ENCODE results near the gene FBXL5.

The FBXL5 gene

GRCh38 chr4:15586066-15586465, 69.1 kb downstream of the FBXL5 start:
- Histone ChIP-seq H3K9ac (ENCODE audit: low read depth, low read length) (no peak overlapping the region), H3K4me1 (ENCODE audit: insufficient read depth, low read length) (no peaks in the 10 kb centered on the region), H3K9me3 (ENCODE audit: control insufficient read depth, insufficient read depth, low read length) (peaks cover 2% of the 10 kb centered on the region; the same call in 1 of the 2 replicates), H3K36me3 (ENCODE audit: insufficient read depth, low read length) (no peaks in the 10 kb centered on the region)

GRCh38 chr4:15585331-15585730, 69.8 kb downstream of the FBXL5 start:
- H3K9ac ChIP-seq (ENCODE audit: low read depth, low read length) = no peak overlapping the region
- H3K36me3 ChIP-seq (ENCODE audit: insufficient read depth, low read length) = no peaks in the 10 kb centered on the region
- H3K4me1 ChIP-seq (ENCODE audit: insufficient read depth, low read length) = no peaks in the 10 kb centered on the region
- peaks cover 2% of the 10 kb centered on the region; the same call in 1 of the 2 replicates for H3K9me3 ChIP-seq (ENCODE audit: control insufficient read depth, insufficient read depth, low read length)

- no peaks in the 10 kb centered on the region for H3K4me1 ChIP-seq (ENCODE audit: insufficient read depth, low read length)
- no peak overlapping the region for H3K9ac ChIP-seq (ENCODE audit: low read depth, low read length)
- H3K9me3 ChIP-seq (ENCODE audit: control insufficient read depth, insufficient read depth, low read length) = peaks cover 2% of the 10 kb centered on the region; the same call in 1 of the 2 replicates
- H3K36me3 ChIP-seq (ENCODE audit: insufficient read depth, low read length) = no peaks in the 10 kb centered on the region
These were observed 70.4 kb downstream of the FBXL5 start for GRCh38 chr4:15584785-15585184.

DNA sequence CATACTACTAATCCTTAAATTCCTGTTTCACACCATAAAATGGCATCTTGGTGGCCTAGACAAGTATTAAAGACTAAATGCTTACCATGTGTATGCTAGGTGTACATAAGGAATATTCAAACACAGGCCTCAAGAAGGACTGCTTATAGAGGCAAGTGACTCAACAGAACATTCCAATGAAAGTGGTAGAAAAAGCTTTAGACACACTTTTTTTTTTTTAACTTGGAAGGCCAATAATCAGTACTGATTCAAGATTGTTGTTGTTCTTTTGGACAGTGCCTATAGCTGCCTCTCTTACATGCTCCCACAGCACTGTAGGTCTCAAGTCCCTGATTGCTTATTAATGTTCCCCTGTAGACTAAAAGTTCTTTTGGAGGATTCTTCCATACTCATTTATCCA, 77.6 kb downstream of the FBXL5 start:
- H3K4me1 ChIP-seq (ENCODE audit: insufficient read depth, low read length) = no peaks in the 10 kb centered on the region
- H3K9ac ChIP-seq (ENCODE audit: low read depth, low read length) = no peak overlapping the region
- H3K9me3 ChIP-seq (ENCODE audit: control insufficient read depth, insufficient read depth, low read length) = no peaks in the 10 kb centered on the region
- H3K36me3 ChIP-seq (ENCODE audit: insufficient read depth, low read length) = no peaks in the 10 kb centered on the region

- no peak overlapping the region for H3K9ac ChIP-seq (ENCODE audit: low read depth, low read length)
- H3K4me1 ChIP-seq (ENCODE audit: insufficient read depth, low read length) = no peaks in the 10 kb centered on the region
- no peaks in the 10 kb centered on the region for H3K9me3 ChIP-seq (ENCODE audit: control insufficient read depth, insufficient read depth, low read length)
- no peaks in the 10 kb centered on the region for H3K36me3 ChIP-seq (ENCODE audit: insufficient read depth, low read length)
These were observed 79.2 kb downstream of the FBXL5 start for GRCh38 chr4:15575966-15576365.

DNA sequence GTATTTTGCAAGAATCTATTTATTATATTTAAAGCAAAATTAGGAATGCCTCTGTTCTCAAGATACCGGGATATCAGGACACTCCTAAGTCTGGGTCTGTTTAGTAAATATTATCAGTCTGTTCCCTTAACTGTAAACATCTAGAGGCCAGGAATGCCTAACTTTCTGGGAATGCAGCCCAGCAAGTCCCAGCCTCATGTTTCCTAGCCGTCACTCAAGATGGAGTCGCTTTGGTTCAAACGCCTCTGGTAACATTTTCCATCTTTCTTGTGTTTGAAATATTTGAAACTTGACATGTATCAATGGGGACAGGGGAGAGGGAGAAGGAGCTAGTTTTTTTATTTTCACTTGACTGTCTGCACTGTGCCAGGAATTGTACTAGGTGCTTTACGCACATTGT, 85.4 kb downstream of the FBXL5 start:
- no peak overlapping the region for H3K9ac ChIP-seq (ENCODE audit: low read depth, low read length)
- H3K4me1 ChIP-seq (ENCODE audit: insufficient read depth, low read length) = no peaks in the 10 kb centered on the region

GRCh38 chr4:15568821-15569220, 86.3 kb downstream of the FBXL5 start:
- no peak overlapping the region for H3K9ac ChIP-seq (ENCODE audit: low read depth, low read length)
- no peaks in the 10 kb centered on the region; the same call in 1 of the 2 replicates for H3K36me3 ChIP-seq (ENCODE audit: insufficient read depth, low read length)
- H3K9me3 ChIP-seq (ENCODE audit: control insufficient read depth, insufficient read depth, low read length) = no peaks in the 10 kb centered on the region
- no peaks in the 10 kb centered on the region for H3K4me1 ChIP-seq (ENCODE audit: insufficient read depth, low read length)

More for the DNA sequence above, 85.4 kb downstream of the FBXL5 start:
- no peaks in the 10 kb centered on the region for H3K9me3 ChIP-seq (ENCODE audit: control insufficient read depth, insufficient read depth, low read length)
- no peaks in the 10 kb centered on the region; the same call in 1 of the 2 replicates for H3K36me3 ChIP-seq (ENCODE audit: insufficient read depth, low read length)

DNA sequence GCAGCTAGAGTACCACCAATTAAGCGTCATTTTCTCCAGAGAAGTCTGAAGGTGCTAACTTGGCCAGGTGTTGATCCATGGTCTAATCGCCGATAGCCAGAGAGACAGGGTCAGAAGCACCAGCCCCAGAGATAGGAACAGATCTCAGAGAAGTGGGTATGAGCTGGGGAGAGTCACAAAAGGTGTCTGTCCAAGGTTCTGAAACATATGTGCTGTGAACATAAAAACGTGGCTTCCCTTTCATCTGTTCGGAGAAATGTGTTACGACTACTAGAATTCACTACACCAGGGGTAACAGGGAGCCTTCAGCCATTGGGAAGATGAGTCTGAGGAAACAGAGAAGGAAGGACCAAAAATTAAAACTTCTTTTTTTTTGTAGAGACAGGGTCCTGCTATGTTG, 91.3 kb downstream of the FBXL5 start:
- H3K36me3 ChIP-seq (ENCODE audit: insufficient read depth, low read length) = no peaks in the 10 kb centered on the region
- no peak overlapping the region for H3K9ac ChIP-seq (ENCODE audit: low read depth, low read length)
- no peaks in the 10 kb centered on the region for H3K4me1 ChIP-seq (ENCODE audit: insufficient read depth, low read length)
- H3K9me3 ChIP-seq (ENCODE audit: control insufficient read depth, insufficient read depth, low read length) = no peaks in the 10 kb centered on the region

DNA sequence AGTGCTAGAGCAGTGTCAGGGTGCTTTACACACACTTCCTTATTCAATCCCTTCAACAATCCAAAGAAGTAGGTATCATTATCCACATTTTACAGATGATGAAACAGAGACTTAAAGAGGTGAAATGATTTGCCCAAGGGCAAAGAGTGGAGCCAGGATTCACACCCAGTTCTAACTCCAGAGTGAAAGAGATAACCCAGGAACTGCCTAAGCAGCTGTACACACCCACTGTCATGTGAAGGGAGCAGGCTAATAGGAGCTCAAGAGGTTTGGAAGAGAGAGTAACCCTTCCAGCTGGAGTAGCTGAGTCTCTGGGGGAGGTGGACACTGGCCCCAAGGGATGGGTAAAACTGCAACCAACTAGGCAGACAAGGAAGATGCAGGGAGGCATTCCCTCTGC, 92.5 kb downstream of the FBXL5 start:
- Histone ChIP-seq H3K9me3 (ENCODE audit: control insufficient read depth, insufficient read depth, low read length) (no peaks in the 10 kb centered on the region), H3K9ac (ENCODE audit: low read depth, low read length) (no peak overlapping the region), H3K4me1 (ENCODE audit: insufficient read depth, low read length) (no peaks in the 10 kb centered on the region)

DNA sequence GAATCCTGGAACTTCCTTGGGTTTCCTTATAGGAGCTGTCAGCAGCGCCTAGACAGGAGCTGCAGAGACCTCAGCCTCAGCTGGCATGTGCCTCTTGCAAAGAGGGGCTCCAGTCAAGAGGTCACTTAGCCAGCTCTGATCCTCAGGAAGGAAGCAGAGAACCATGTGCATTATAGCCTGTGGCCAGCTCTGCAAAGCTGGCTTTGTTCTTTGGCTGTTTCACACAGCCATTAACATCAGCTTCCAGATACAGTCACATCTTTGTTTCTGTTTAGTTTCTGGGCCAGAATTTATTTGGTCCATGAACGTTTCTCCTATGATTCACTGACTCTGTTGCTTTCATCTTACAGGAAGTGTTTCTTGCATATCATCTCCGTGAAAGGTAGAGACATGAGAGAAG, 93.0 kb downstream of the FBXL5 start:
- Histone ChIP-seq H3K9me3 (ENCODE audit: control insufficient read depth, insufficient read depth, low read length) (no peaks in the 10 kb centered on the region), H3K4me1 (ENCODE audit: insufficient read depth, low read length) (no peaks in the 10 kb centered on the region), H3K36me3 (ENCODE audit: insufficient read depth, low read length) (no peaks in the 10 kb centered on the region), H3K9ac (ENCODE audit: low read depth, low read length) (no peak overlapping the region)

More for the DNA sequence above, 92.5 kb downstream of the FBXL5 start:
- no peaks in the 10 kb centered on the region for H3K36me3 ChIP-seq (ENCODE audit: insufficient read depth, low read length)

- Histone ChIP-seq H3K9me3 (ENCODE audit: control insufficient read depth, insufficient read depth, low read length) (no peaks in the 10 kb centered on the region), H3K9ac (ENCODE audit: low read depth, low read length) (no peak overlapping the region), H3K36me3 (ENCODE audit: insufficient read depth, low read length) (no peaks in the 10 kb centered on the region)
These were observed 96.6 kb downstream of the FBXL5 start for GRCh38 chr4:15558561-15558960.

DNA sequence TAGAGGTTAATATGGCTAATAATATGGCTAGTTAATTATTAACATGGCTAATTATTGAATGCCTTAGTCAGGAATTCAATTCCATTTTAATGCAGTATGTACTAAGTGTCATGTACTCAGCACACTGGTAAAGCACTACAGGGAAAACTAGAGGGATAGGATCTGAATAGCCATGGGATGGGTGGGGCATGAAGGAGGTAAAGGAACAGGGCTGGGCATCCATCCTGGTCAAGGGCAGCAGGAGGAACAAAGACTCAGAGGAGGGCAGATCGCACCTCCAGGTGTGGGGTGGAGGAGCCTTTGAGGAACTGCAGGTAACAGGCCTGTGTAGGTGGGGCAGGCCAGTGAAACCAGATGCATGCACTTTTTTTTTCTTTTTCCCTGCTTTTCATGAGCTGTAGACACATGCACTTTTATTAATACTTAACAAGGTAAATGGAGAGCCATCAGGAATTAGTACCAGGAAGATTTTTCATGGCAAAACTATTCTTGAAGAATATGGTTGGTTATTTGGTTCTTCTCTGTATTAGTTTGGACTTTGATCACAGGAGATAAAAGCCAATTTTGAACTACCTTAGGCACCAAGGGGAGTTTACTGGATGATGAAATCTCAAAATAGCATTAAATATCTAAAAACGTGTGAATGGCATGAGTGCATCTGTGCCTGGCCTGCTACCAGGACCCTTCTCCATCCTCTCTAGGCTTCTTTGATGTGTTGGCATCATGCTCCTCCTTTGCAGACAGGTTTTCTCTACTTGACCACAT, 97.2 kb downstream of the FBXL5 start:
- no peaks in the 10 kb centered on the region for H3K36me3 ChIP-seq (ENCODE audit: insufficient read depth, low read length)
- H3K9ac ChIP-seq (ENCODE audit: low read depth, low read length) = no peak overlapping the region
- no peaks in the 10 kb centered on the region for H3K4me1 ChIP-seq (ENCODE audit: insufficient read depth, low read length)
- H3K9me3 ChIP-seq (ENCODE audit: control insufficient read depth, insufficient read depth, low read length) = no peaks in the 10 kb centered on the region

More at GRCh38 chr4:15558561-15558960, 96.6 kb downstream of the FBXL5 start:
- no peaks in the 10 kb centered on the region for H3K4me1 ChIP-seq (ENCODE audit: insufficient read depth, low read length)

GRCh38 chr4:15556511-15557092, 98.6 kb downstream of the FBXL5 start:
- no peaks in the 10 kb centered on the region for H3K9me3 ChIP-seq (ENCODE audit: control insufficient read depth, insufficient read depth, low read length)
- H3K36me3 ChIP-seq (ENCODE audit: insufficient read depth, low read length) = no peaks in the 10 kb centered on the region
- no peaks in the 10 kb centered on the region for H3K4me1 ChIP-seq (ENCODE audit: insufficient read depth, low read length)
- H3K9ac ChIP-seq (ENCODE audit: low read depth, low read length) = no peak overlapping the region
